Measurements from ENCODE around the gene TLR1.
A peak's percentile ranks its signal among the peaks of the same experiment; 100 is the strongest.
"Not testable (repeated sequence)": the region's sequence is repeated elsewhere in the genome, so short reads cannot be mapped to it uniquely, and the experiment has no call there.

Gene TLR1

GRCh38 chr4:38805530-38806145 lies 1.0 kb upstream of the TLR1 start:
- peak; percentile 74 for DNase-seq

- DNase-seq: peak; percentile 28
Observed at GRCh38 chr4:38803833-38804653, 548 bp downstream of the TLR1 start.

GRCh38 chr4:38802561-38803355 lies 1.8 kb downstream of the TLR1 start:
- DNase-seq: no peak

- no peak for DNase-seq
Observed at GRCh38 chr4:38800961-38801450, 3.6 kb downstream of the TLR1 start.

- DNase-seq: no peak
Observed at GRCh38 chr4:38800366-38800765, 4.2 kb downstream of the TLR1 start.

- no peak for DNase-seq
Observed at GRCh38 chr4:38795087-38795486, 9.5 kb downstream of the TLR1 start.

GRCh38 chr4:38794051-38794450 lies 10.5 kb downstream of the TLR1 start:
- no peak for DNase-seq

- no peak for DNase-seq
Observed at GRCh38 chr4:38791010-38791409, 13.6 kb downstream of the TLR1 start.

GRCh38 chr4:38788317-38788716 lies 16.3 kb downstream of the TLR1 start:
- DNase-seq: no peak

GRCh38 chr4:38787693-38788092 lies 16.9 kb downstream of the TLR1 start:
- no peak for DNase-seq

GRCh38 chr4:38785901-38786402 lies 18.6 kb downstream of the TLR1 start:
- DNase-seq: peak; percentile 20

GRCh38 chr4:38785041-38785790 lies 19.4 kb downstream of the TLR1 start:
- DNase-seq: no peak

- no peak for DNase-seq
Observed at GRCh38 chr4:38784141-38784540, 20.4 kb downstream of the TLR1 start.

- DNase-seq: no peak
Observed at GRCh38 chr4:38783109-38783460, 21.5 kb downstream of the TLR1 start.

GRCh38 chr4:38782452-38783108 lies 22.0 kb downstream of the TLR1 start, which contains the start of gene TLR10:
TSS of gene TLR10 (minus strand) at chr4:38782990. CDS start at chr4:38775590, 7,400 bp downstream.
- DNase-seq: peak; percentile 87

GRCh38 chr4:38781854-38782261 lies 22.7 kb downstream of the TLR1 start:
- DNase-seq: no peak

GRCh38 chr4:38780833-38781484 lies 23.6 kb downstream of the TLR1 start:
- peak; percentile 80 for DNase-seq

- DNase-seq: no peak
Observed at GRCh38 chr4:38779790-38780189, 24.8 kb downstream of the TLR1 start.

GRCh38 chr4:38777925-38778324 lies 26.7 kb downstream of the TLR1 start:
- not testable (repeated sequence) for DNase-seq

- DNase-seq: no peak
Observed at GRCh38 chr4:38775326-38775725, 29.3 kb downstream of the TLR1 start.

All from hematopoietic multipotent progenitor cell treated with erythropoietin and hydrocortisone succinate and interleukin-3 and kit ligand, for 6 days (in vitro differentiated cells).